ENCODE measurements around the gene SPRY2.
A peak's percentile ranks its signal among the peaks of the same experiment; 100 is the strongest.

Gene SPRY2

GRCh38 chr13:80338781-80339562, 2.0 kb downstream of the SPRY2 start (continued):
- TF ChIP-seq, protein P1, sequence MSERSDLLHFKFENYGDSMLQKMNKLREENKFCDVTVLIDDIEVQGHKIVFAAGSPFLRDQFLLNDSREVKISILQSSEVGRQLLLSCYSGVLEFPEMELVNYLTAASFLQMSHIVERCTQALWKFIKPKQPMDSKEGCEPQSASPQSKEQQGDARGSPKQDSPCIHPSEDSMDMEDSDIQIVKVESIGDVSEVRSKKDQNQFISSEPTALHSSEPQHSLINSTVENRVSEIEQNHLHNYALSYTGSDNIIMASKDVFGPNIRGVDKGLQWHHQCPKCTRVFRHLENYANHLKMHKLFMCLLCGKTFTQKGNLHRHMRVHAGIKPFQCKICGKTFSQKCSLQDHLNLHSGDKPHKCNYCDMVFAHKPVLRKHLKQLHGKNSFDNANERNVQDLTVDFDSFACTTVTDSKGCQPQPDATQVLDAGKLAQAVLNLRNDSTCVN (tag by site-specific recombination; optimal IDR thresholded peaks at IDR 0.05) = peak; percentile 45
- TF ChIP-seq ZEB2 (tag by site-specific recombination; IDR thresholded peaks at IDR 0.05) (peak; percentile 49), ZNF292 (tag by site-specific recombination; IDR thresholded peaks at IDR 0.05; ENCODE audit: borderline replicate concordance, low read depth) (no peak), ZNF174 (tag by site-specific recombination; IDR thresholded peaks at IDR 0.05) (no peak), ZNF626 (tag by site-specific recombination; IDR thresholded peaks at IDR 0.05) (no peak), ZNF335 (tag by site-specific recombination; conservative IDR thresholded peaks at IDR 0.05) (peak; percentile 93), ZBTB17 (tag by site-specific recombination; IDR thresholded peaks at IDR 0.05) (peak; percentile 75), ZNF48 (tag by site-specific recombination; IDR thresholded peaks at IDR 0.05) (no peak), ZNF670 (tag by site-specific recombination; IDR thresholded peaks at IDR 0.05; ENCODE audit: low read depth) (no peak), ZNF830 (tag by site-specific recombination; IDR thresholded peaks at IDR 0.05; ENCODE audit: low read depth) (no peak), ZNF362 (tag by site-specific recombination; IDR thresholded peaks at IDR 0.05) (0 out of 2 replicates have a peak, but pooled peaks have one; percentile 30), ZSCAN5A (tag by site-specific recombination; IDR thresholded peaks at IDR 0.05) (no peak), EGR2 (tag by site-specific recombination; IDR thresholded peaks at IDR 0.05; ENCODE audit: low read depth) (peak; percentile 96), ZNF707 (tag by site-specific recombination; IDR thresholded peaks at IDR 0.05) (no peak), PRDM6 (tag by site-specific recombination; IDR thresholded peaks at IDR 0.05) (no peak), OVOL3 (tag by site-specific recombination; IDR thresholded peaks at IDR 0.05) (no peak), ZNF202 (tag by site-specific recombination; IDR thresholded peaks at IDR 0.05; ENCODE audit: borderline replicate concordance) (no peak), ZFP69B (tag by site-specific recombination; IDR thresholded peaks at IDR 0.05) (peak; percentile 80), ZNF623 (tag by site-specific recombination; IDR thresholded peaks at IDR 0.05) (no peak), KLF9 (tag by site-specific recombination; IDR thresholded peaks at IDR 0.05; ENCODE audit: low read depth) (peak; percentile 27; the same call in 1 of the 2 replicates), ZSCAN4 (tag by site-specific recombination; IDR thresholded peaks at IDR 0.05) (no peak), ZNF24 (tag by site-specific recombination; IDR thresholded peaks at IDR 0.05) (no peak), ZBTB48 (tag by site-specific recombination; IDR thresholded peaks at IDR 0.05) (0 out of 2 replicates have a peak, but pooled peaks have one; percentile 51), ZSCAN30 (tag by site-specific recombination; IDR thresholded peaks at IDR 0.05) (peak; percentile 7; the same call in 1 of the 2 replicates), ZNF19 (tag by site-specific recombination; IDR thresholded peaks at IDR 0.05; ENCODE audit: low read depth) (no peak), ZNF132 (tag by site-specific recombination; IDR thresholded peaks at IDR 0.05; ENCODE audit: borderline replicate concordance) (no peak), ZIC2 (tag by site-specific recombination; IDR thresholded peaks at IDR 0.05) (peak; percentile 85), ZNF692 (tag by site-specific recombination; IDR thresholded peaks at IDR 0.05) (peak; percentile 89)
- TF ChIP-seq, protein P2, sequence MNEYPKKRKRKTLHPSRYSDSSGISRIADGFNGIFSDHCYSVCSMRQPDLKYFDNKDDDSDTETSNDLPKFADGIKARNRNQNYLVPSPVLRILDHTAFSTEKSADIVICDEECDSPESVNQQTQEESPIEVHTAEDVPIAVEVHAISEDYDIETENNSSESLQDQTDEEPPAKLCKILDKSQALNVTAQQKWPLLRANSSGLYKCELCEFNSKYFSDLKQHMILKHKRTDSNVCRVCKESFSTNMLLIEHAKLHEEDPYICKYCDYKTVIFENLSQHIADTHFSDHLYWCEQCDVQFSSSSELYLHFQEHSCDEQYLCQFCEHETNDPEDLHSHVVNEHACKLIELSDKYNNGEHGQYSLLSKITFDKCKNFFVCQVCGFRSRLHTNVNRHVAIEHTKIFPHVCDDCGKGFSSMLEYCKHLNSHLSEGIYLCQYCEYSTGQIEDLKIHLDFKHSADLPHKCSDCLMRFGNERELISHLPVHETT (tag by site-specific recombination; IDR thresholded peaks at IDR 0.05) = no peak
